H9 (cell line): ENCODE measurements around the gene STK31. TPM values are rescaled to one million over a fixed set of nuclear protein-coding genes. Genes with fewer than 3 reads are reported as not detected.

Experiments used
- DNase-seq: peaks from one replicate; pipeline ENCODE4 v3.0.0-alpha.2; 2017
- H2AFZ ChIP-seq: one replicate; pipeline ENCODE4 v1.6.1; 2013; ENCODE audit warnings: mild to moderate bottlenecking, low read length, control low read depth, moderate library complexity
- H2AK5ac ChIP-seq: 2 replicates; pipeline ENCODE4 v1.6.1; 2013; ENCODE audit warnings: low read length, control low read depth, mixed read lengths; ENCODE audit not compliant: insufficient read length
- H2BK120ac ChIP-seq: one replicate; pipeline ENCODE4 v1.6.1; 2013; ENCODE audit warnings: low read depth, mild to moderate bottlenecking, low read length, control low read depth, inconsistent platforms; ENCODE audit not compliant: poor library complexity, severe bottlenecking
- H2BK12ac ChIP-seq: 2 replicates; pipeline ENCODE4 v1.6.1; 2013; ENCODE audit warnings: low read length, control low read depth, mixed read lengths, low read depth; ENCODE audit not compliant: insufficient read length
- H2BK15ac ChIP-seq: 2 replicates; pipeline ENCODE4 v1.6.1; 2013; ENCODE audit warnings: low read depth, low read length, control low read depth
- H2BK20ac ChIP-seq: one replicate; pipeline ENCODE4 v1.6.1; 2013; ENCODE audit warnings: low read depth, mild to moderate bottlenecking, low read length, control low read depth, inconsistent platforms; ENCODE audit not compliant: poor library complexity, severe bottlenecking
- H2BK5ac ChIP-seq: 2 replicates; pipeline ENCODE4 v1.6.1; 2013; ENCODE audit warnings: low read length, control low read depth, mixed read lengths; ENCODE audit not compliant: insufficient read length
- H3K14ac ChIP-seq: 2 replicates; pipeline ENCODE4 v1.6.1; 2013; ENCODE audit warnings: low read length, control low read depth; ENCODE audit not compliant: insufficient read depth
- H3K18ac ChIP-seq: 2 replicates; pipeline ENCODE4 v1.6.1; 2013; ENCODE audit warnings: low read depth, mild to moderate bottlenecking, mixed read lengths, low read length, control low read depth; ENCODE audit not compliant: insufficient read length
- H3K23ac ChIP-seq: 2 replicates; pipeline ENCODE4 v1.6.1; 2013; ENCODE audit warnings: low read length, control low read depth, mixed read lengths, low read depth; ENCODE audit not compliant: insufficient read length
- H3K23me2 ChIP-seq: 2 replicates; pipeline ENCODE4 v1.6.1; 2013; ENCODE audit warnings: low read depth, mild to moderate bottlenecking, mixed read lengths, low read length, control low read depth; ENCODE audit not compliant: insufficient read length, poor library complexity, severe bottlenecking
- H3K27ac ChIP-seq: 2 replicates; pipeline ENCODE4 v1.5.1; 2013; ENCODE audit warnings: low read length, control low read depth, mixed read lengths, low read depth; ENCODE audit not compliant: insufficient read length
- H3K27me3 ChIP-seq: 2 replicates; pipeline ENCODE4 v1.6.1; 2013; ENCODE audit warnings: low read length, control low read depth, inconsistent platforms; ENCODE audit not compliant: insufficient read depth
- H3K4ac ChIP-seq: 2 replicates; pipeline ENCODE4 v1.6.1; 2013; ENCODE audit warnings: low read depth, mild to moderate bottlenecking, control low read depth, inconsistent platforms, low read length, moderate library complexity
- H3K4me1 ChIP-seq: 2 replicates; pipeline ENCODE4 v1.6.1; 2013; ENCODE audit warnings: low read length, control low read depth, inconsistent platforms; ENCODE audit not compliant: insufficient read depth
- H3K4me2 ChIP-seq: 2 replicates; pipeline ENCODE4 v1.6.1; 2013; ENCODE audit warnings: low read length, control low read depth, mixed read lengths; ENCODE audit not compliant: insufficient read length, insufficient read depth
- H3K56ac ChIP-seq: 2 replicates; pipeline ENCODE4 v1.6.1; 2013; ENCODE audit warnings: low read depth, mild to moderate bottlenecking, mixed read lengths, low read length, control low read depth; ENCODE audit not compliant: insufficient read length
- H3K79me1 ChIP-seq: 2 replicates; pipeline ENCODE4 v1.6.1; 2013; ENCODE audit warnings: low read depth, mild to moderate bottlenecking, moderate library complexity, low read length, control low read depth, inconsistent platforms; ENCODE audit not compliant: insufficient read depth, poor library complexity, severe bottlenecking
- H3K79me2 ChIP-seq: 2 replicates; pipeline ENCODE4 v1.6.1; 2013; ENCODE audit warnings: low read length, control low read depth, inconsistent platforms; ENCODE audit not compliant: insufficient read depth
- H3K9ac ChIP-seq: 2 replicates; pipeline ENCODE4 v1.6.1; 2013; ENCODE audit warnings: low read length, control low read depth, mixed read lengths; ENCODE audit not compliant: insufficient read length; ENCODE audit errors: extremely low read depth
- H3K9me3 ChIP-seq: one replicate; pipeline ENCODE4 v1.6.1; 2013; ENCODE audit warnings: low read depth, low read length, inconsistent platforms; ENCODE audit not compliant: control insufficient read depth
- H3T11ph ChIP-seq: one replicate; pipeline ENCODE4 v1.6.1; 2013; ENCODE audit warnings: mild to moderate bottlenecking, low read length, control low read depth, inconsistent platforms
- H4K20me1 ChIP-seq: one replicate; pipeline ENCODE4 v1.6.1; 2013; ENCODE audit not compliant: control insufficient read depth, insufficient read length, insufficient read depth
- H4K5ac ChIP-seq: 2 replicates; pipeline ENCODE4 v1.6.1; 2013; ENCODE audit warnings: low read depth, mild to moderate bottlenecking, mixed read lengths, low read length, control low read depth; ENCODE audit not compliant: insufficient read length
- H4K8ac ChIP-seq: replicated peaks from 2 replicates; pipeline ENCODE4 v1.6.1; 2013; ENCODE audit warnings: low read length, control low read depth, mixed read lengths, low read depth; ENCODE audit not compliant: insufficient read length
- H4K91ac ChIP-seq: 2 replicates; pipeline ENCODE4 v1.6.1; 2013; ENCODE audit warnings: low read depth, mild to moderate bottlenecking, moderate library complexity, mixed read lengths, low read length, control low read depth; ENCODE audit not compliant: insufficient read length
- H3K27ac Mint-ChIP-seq, 3 experiments: 2 replicates in 2 of 3; 3 replicates in 1 of 3; pipeline ENCODE4 v1.8.0; 2020 to 2021; ENCODE audit warnings: mixed read lengths in 3 of 3, mild to moderate bottlenecking in 1 of 3, moderate library complexity in 1 of 3
- H3K27me3 Mint-ChIP-seq: 2 replicates; pipeline ENCODE4 v1.8.0; 2021; ENCODE audit warnings: low read depth, mild to moderate bottlenecking, moderate library complexity, mixed read lengths
- H3K36me3 Mint-ChIP-seq, 3 experiments: 2 replicates in 2 of 3; 3 replicates in 1 of 3; pipeline ENCODE4 v1.8.0; 2020 to 2021; ENCODE audit warnings: low read depth in 3 of 3, mixed read lengths in 3 of 3; ENCODE audit not compliant: insufficient read depth in 1 of 3
- H3K4me1 Mint-ChIP-seq, 2 experiments: 2 replicates each; pipeline ENCODE4 v1.8.0; 2020; ENCODE audit warnings: mixed read lengths in 2 of 2
- H3K4me3 Mint-ChIP-seq, 2 experiments: 2 replicates in 1 of 2; 3 replicates in 1 of 2; pipeline ENCODE4 v1.8.0; 2020 to 2021; ENCODE audit warnings: mild to moderate bottlenecking in 2 of 2, mixed read lengths in 2 of 2, moderate library complexity in 1 of 2
- H3K9me3 Mint-ChIP-seq, 2 experiments: 2 replicates in 1 of 2; 3 replicates in 1 of 2; pipeline ENCODE4 v1.8.0; 2020; ENCODE audit warnings: mild to moderate bottlenecking in 2 of 2, mixed read lengths in 2 of 2, moderate library complexity in 1 of 2
- CTCF ChIP-seq: fragments of 200-600 bp; sonication (generic); conservative IDR thresholded peaks from 3 replicates; pipeline ENCODE4 v1.8.0; 2021; ENCODE audit warnings: antibody characterized with exemption, mild to moderate bottlenecking
- WGBS: extraction: QIAGEN DNeasy Blood & Tissue Kit; methylation state at CpG from one replicate; pipeline ENCODE4 v1.1.7; 2013; ENCODE audit warnings: missing lambda C conversion rate, low lambda C conversion rate, mixed read lengths; ENCODE audit not compliant: insufficient read length; ENCODE audit errors: extremely low coverage; 5-methylcytosine and 5-hydroxymethylcytosine counted together
- total RNA-seq: library from RNA; stranded (reverse); gene quantifications from 2 replicates; pipeline ENCODE4 v1.2.1, GENCODE V29; 2021

Gene STK31
- total RNA-seq, 1 experiment from 2014 or later = 0.24 TPM

DNA sequence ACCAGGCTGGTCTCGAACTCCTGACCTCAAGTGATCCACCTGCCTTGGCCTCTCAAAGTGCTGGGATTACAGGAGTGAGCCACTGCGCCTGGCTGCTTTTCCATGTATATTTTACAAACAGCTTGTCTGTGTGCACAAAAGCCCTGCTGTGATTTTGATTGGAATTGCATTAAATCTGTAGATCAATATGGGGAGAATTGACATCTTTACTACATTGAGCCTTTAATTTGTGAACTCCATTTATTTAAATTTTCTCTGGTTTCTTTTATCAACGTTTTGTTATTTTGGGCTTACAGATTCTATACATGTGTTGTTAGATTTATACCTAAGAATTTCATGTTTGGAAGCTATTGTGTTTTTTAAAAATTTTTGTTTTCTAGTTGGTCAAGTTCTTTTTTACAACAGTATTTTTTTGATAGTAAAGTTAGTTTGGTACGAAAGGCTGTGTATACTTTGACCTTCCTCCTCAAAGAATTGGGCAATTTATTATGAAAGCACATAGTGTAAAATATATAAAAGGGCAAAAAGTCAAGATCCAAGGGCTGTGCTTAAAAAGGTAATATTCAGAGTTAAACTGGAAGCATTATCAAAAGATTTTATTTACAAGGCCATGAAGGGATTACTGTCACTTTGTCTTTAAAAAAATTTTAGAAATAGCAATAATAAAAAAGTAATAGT, 92.8 kb downstream of the STK31 start:
- no peak overlapping the region for H3K27ac ChIP-seq
- H3K9me3 Mint-ChIP-seq = peaks cover 0 to 1% of the 10 kb centered on the region in 2 experiments; a peak in 3 of 5 replicates
- no peak overlapping the region for H4K8ac ChIP-seq
- no peak overlapping the region for H3K56ac ChIP-seq
- no CpG with 5 or more reads among the region's 4 CpGs for WGBS
- TF ChIP-seq CTCF = no peak
- H3K27ac Mint-ChIP-seq = no peak overlapping the region
- H3K14ac ChIP-seq = no peak overlapping the region
- no peaks in the 10 kb centered on the region for H3K79me1 ChIP-seq
- no peaks in the 10 kb centered on the region for H4K20me1 ChIP-seq
- H3K23me2 ChIP-seq = peaks cover 4% of the 10 kb centered on the region
- H2AK5ac ChIP-seq = no peak overlapping the region
- no peak overlapping the region for H4K91ac ChIP-seq
- no peak overlapping the region for H3K4ac ChIP-seq
- H2AFZ ChIP-seq = no peak overlapping the region
- no peak overlapping the region for H3K23ac ChIP-seq
- H2BK20ac ChIP-seq = no peak overlapping the region
- no peak overlapping the region for H2BK12ac ChIP-seq
- H4K5ac ChIP-seq = no peak overlapping the region
- no peak overlapping the region for H3T11ph ChIP-seq
- no peaks in the 10 kb centered on the region for H3K27me3 ChIP-seq
- H3K4me2 ChIP-seq = no peak overlapping the region
- no peaks in the 10 kb centered on the region; the same call in 1 of the 2 replicates for H3K4me1 ChIP-seq
- H2BK15ac ChIP-seq = no peak overlapping the region
- no peak overlapping the region for H3K4me3 Mint-ChIP-seq
- H3K79me2 ChIP-seq = no peaks in the 10 kb centered on the region
- H3K27me3 Mint-ChIP-seq = no peaks in the 10 kb centered on the region; the same call in none of the 2 replicates
- H2BK120ac ChIP-seq = no peak overlapping the region
- DNase-seq = no peak
- no peak overlapping the region for H2BK5ac ChIP-seq
- H3K36me3 Mint-ChIP-seq = peaks cover 0 to 2% (median 1%) of the 10 kb centered on the region in 3 experiments; a peak in 4 of 7 replicates
- no peak overlapping the region for H3K9ac ChIP-seq
- peaks cover 8 to 24% of the 10 kb centered on the region in 2 experiments for H3K4me1 Mint-ChIP-seq
- H3K18ac ChIP-seq = no peak overlapping the region
- H3K9me3 ChIP-seq = no peaks in the 10 kb centered on the region
